IMR-90 (cell line): Measurements from ENCODE around the gene TAS2R19.

Experiments used
- CTCF ChIP-seq: conservative IDR thresholded peaks from 2 replicates; pipeline ENCODE4 v1.5.1; 2012; ENCODE audit warnings: mild to moderate bottlenecking, low read depth, low read length, improper control_type of control experiment
- MAZ ChIP-seq: IDR thresholded peaks from 2 replicates; pipeline ENCODE4 v1.6.1; 2012; ENCODE audit warnings: low read depth, mild to moderate bottlenecking, low read length, improper control_type of control experiment, moderate library complexity, borderline replicate concordance

- TF ChIP-seq CTCF (no peak), MAZ (no peak)
Observed at GRCh38 chr12:11040162-11040561, 17.7 kb upstream of the TAS2R19 start.
